ENCODE measurements around the gene BCAS3.

Gene BCAS3

DNA sequence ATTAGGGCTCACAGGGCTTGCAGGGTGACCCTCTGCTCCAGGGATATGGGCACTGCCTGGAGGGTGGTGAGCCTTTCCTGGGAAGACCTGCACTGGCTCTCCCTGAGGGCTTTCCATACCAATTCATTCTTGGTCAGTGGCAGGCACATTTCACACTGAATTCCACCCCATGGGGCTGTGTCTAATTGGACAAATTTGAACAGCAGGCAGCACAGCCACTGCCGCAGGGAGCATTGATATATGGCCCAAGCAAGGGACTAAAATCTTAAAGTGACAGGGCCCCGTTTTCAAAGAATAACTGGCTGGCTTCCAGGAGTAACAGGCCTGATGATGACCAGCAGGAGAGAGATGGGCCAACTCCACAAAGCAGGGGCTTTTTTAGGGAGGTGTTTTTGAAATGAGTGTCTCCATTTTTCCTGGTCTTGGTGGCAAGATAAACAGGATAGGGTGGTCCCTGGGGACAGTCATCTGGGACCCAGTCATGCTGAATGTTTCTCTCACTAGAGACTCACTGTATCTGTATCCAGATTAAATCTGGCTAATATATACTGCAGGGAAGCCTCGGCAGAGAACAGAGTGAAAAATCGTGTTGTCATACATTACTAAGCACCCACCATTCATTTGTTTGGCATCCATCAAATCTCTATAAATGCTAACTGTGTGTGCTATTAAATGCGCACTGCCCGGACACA, 647.9 kb downstream of the BCAS3 start:
- H3K27ac ChIP-seq, result peak overlapping the region; percentile 67 to 77
- no peak for DNase-seq (ENCODE audit: low spot score)
- no peak overlapping the region for H3K4me3 ChIP-seq
- TF ChIP-seq, protein P1, sequence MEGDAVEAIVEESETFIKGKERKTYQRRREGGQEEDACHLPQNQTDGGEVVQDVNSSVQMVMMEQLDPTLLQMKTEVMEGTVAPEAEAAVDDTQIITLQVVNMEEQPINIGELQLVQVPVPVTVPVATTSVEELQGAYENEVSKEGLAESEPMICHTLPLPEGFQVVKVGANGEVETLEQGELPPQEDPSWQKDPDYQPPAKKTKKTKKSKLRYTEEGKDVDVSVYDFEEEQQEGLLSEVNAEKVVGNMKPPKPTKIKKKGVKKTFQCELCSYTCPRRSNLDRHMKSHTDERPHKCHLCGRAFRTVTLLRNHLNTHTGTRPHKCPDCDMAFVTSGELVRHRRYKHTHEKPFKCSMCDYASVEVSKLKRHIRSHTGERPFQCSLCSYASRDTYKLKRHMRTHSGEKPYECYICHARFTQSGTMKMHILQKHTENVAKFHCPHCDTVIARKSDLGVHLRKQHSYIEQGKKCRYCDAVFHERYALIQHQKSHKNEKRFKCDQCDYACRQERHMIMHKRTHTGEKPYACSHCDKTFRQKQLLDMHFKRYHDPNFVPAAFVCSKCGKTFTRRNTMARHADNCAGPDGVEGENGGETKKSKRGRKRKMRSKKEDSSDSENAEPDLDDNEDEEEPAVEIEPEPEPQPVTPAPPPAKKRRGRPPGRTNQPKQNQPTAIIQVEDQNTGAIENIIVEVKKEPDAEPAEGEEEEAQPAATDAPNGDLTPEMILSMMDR (IDR thresholded peaks at IDR 0.05), result no peak

DNA sequence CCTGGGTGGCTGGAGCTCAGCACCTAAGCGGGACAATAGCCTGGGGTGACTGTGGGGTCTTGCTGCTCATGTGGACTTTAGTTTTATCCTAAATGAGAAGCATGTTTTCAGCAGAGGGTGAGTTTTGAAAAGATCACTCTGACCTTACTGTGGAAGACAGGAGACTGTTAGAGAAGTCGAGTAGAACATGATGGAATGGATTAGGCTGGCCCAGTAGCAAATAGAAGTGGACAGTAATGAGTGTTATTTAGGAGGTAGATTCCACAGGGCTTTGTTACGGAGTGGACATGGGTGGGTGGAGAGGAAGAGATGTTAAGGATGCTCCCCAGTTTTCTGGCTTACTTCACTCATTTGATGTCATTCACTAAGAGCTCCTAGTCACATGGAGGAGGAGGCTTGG, 648.7 kb downstream of the BCAS3 start:
- Histone ChIP-seq H3K27ac (peak overlapping the region; percentile 53 to 77), H3K4me3 (no peak overlapping the region)
- TF ChIP-seq, protein P1 (IDR thresholded peaks at IDR 0.05), result no peak
- no peak for DNase-seq (ENCODE audit: low spot score)

DNA sequence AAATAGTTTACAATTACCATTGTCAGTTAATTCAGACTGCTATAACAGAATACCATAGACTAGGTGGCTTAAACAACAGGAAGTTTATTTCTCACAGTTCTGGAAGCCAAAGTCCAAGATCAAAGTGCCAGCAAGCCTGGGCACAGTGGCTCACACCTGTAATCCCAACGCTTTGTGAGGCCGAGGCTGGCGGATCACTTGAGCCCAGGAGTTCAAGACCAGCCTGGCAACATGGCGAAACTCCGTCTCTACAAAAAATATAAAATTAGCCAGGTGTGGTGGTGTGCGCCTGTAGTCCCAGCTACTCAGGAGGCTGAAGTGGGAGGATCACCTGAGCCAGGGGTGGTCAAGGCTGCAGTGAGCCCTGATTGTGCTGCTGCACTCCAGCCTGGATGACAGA, 650.7 kb downstream of the BCAS3 start:
- Histone ChIP-seq H3K27ac (no peak overlapping the region), H3K4me3 (no peak overlapping the region)
- TF ChIP-seq, protein P1 (IDR thresholded peaks at IDR 0.05), result no peak
- DNase-seq (ENCODE audit: low spot score), result no peak

GRCh38 chr17:61330174-61331150, 652.8 kb downstream of the BCAS3 start:
- H3K27ac ChIP-seq, result peak overlapping the region; percentile 47 to 68
- DNase-seq (ENCODE audit: low spot score), result no peak
- no peak overlapping the region for H3K4me3 ChIP-seq
- TF ChIP-seq, protein P1 (IDR thresholded peaks at IDR 0.05), result no peak

DNA sequence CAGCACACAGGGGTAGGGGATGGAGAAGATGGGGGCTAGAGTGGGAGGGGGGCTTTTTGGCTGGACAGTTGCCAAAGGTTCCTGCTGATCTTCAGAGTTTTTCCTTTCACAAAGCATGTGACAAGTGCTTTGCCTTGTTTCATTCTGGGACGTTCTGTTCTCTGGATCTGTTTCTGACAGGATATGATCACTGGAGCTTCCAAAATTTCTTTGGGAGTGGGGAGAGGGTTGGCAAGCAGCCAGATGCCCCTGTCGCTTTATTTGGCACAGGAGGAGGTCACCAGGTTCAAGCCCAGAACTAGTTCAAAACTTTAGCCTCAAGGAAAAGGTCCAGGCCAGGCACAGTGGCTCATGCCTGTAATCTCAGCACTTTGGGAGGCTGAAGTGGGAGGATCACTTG, 653.5 kb downstream of the BCAS3 start:
- TF ChIP-seq, protein P1 (IDR thresholded peaks at IDR 0.05), result no peak
- DNase-seq (ENCODE audit: low spot score), result no peak
- Histone ChIP-seq H3K4me3 (no peak overlapping the region), H3K27ac (peak overlapping the region; percentile 47 to 68)

GRCh38 chr17:61331886-61332285, 654.2 kb downstream of the BCAS3 start:
- no peak for DNase-seq (ENCODE audit: low spot score)
- TF ChIP-seq, protein P1 (IDR thresholded peaks at IDR 0.05), result no peak
- Histone ChIP-seq H3K27ac (peak overlapping the region; percentile 47 to 70), H3K4me3 (no peak overlapping the region)
